ENCODE results near the gene LRRC8C.

The LRRC8C gene

GRCh38 chr1:89690595-89690994 is 57.7 kb downstream of the LRRC8C start:
- no peaks in the 10 kb centered on the region for H3K79me1 ChIP-seq (ENCODE audit: low read length)
- no peak overlapping the region for H3K23ac ChIP-seq (ENCODE audit: low read length)
- H3K79me2 ChIP-seq (ENCODE audit: control insufficient read depth, insufficient read depth, low read length): no peaks in the 10 kb centered on the region
- no peak overlapping the region for H2BK5ac ChIP-seq (ENCODE audit: low read length)
- no peak overlapping the region for H3K4me2 ChIP-seq (ENCODE audit: low read length)
- no peak overlapping the region for H3K18ac ChIP-seq (ENCODE audit: low read length)
- no peak overlapping the region for H2BK15ac ChIP-seq (replicated peaks; ENCODE audit: low read depth)
- H4K5ac ChIP-seq (ENCODE audit: low read length): no peak overlapping the region
- H3K27me3 ChIP-seq (ENCODE audit: insufficient read depth, low read length, poor library complexity): no peaks in the 10 kb centered on the region
- H3K4ac ChIP-seq (ENCODE audit: low read depth, low read length): no peak overlapping the region
- H3K56ac ChIP-seq (ENCODE audit: low read length): no peak overlapping the region
- H4K8ac ChIP-seq (ENCODE audit: low read depth, low read length): no peak overlapping the region
- H2BK120ac ChIP-seq (ENCODE audit: low read depth, low read length): no peak overlapping the region
- H3K4me3 ChIP-seq (ENCODE audit: low read length): no peak overlapping the region
- WGBS (ENCODE audit: extremely low coverage, insufficient coverage, low lambda C conversion rate): no CpG with 5 or more reads among the region's 4 CpGs
- no peak overlapping the region for H3K27ac ChIP-seq (ENCODE audit: low read depth, low read length)
- DNase-seq: no peak
- no peak overlapping the region for H3K9ac ChIP-seq (ENCODE audit: low read length)
- H2AK5ac ChIP-seq (ENCODE audit: low read length): no peak overlapping the region
- no peaks in the 10 kb centered on the region for H3K4me1 ChIP-seq (ENCODE audit: control insufficient read depth, low read depth, low read length)
- H3K36me3 ChIP-seq (ENCODE audit: control insufficient read depth, insufficient read depth, low read length): no peaks in the 10 kb centered on the region

- Histone ChIP-seq H2AK5ac (ENCODE audit: low read length) (no peak overlapping the region), H3K79me2 (ENCODE audit: control insufficient read depth, insufficient read depth, low read length) (no peaks in the 10 kb centered on the region), H3K36me3 (ENCODE audit: control insufficient read depth, insufficient read depth, low read length) (no peaks in the 10 kb centered on the region), H3K9ac (ENCODE audit: low read length) (no peak overlapping the region), H3K4me3 (ENCODE audit: low read length) (no peak overlapping the region), H3K4ac (ENCODE audit: low read depth, low read length) (no peak overlapping the region), H3K4me2 (ENCODE audit: low read length) (no peak overlapping the region), H2BK120ac (ENCODE audit: low read depth, low read length) (no peak overlapping the region), H4K8ac (ENCODE audit: low read depth, low read length) (no peak overlapping the region), H3K18ac (ENCODE audit: low read length) (no peak overlapping the region), H2BK15ac (replicated peaks; ENCODE audit: low read depth) (no peak overlapping the region), H3K4me1 (ENCODE audit: control insufficient read depth, low read depth, low read length) (no peaks in the 10 kb centered on the region), H3K23ac (ENCODE audit: low read length) (no peak overlapping the region), H2BK5ac (ENCODE audit: low read length) (no peak overlapping the region), H3K27me3 (ENCODE audit: insufficient read depth, low read length, poor library complexity) (no peaks in the 10 kb centered on the region), H3K79me1 (ENCODE audit: low read length) (no peaks in the 10 kb centered on the region), H3K27ac (ENCODE audit: low read depth, low read length) (no peak overlapping the region), H3K56ac (ENCODE audit: low read length) (no peak overlapping the region), H4K5ac (ENCODE audit: low read length) (no peak overlapping the region)
- WGBS (ENCODE audit: extremely low coverage, insufficient coverage, low lambda C conversion rate): no CpG with 5 or more reads among the region's 4 CpGs
- DNase-seq: no peak
Measured at GRCh38 chr1:89692601-89693521, 59.9 kb downstream of the LRRC8C start.

- no peaks in the 10 kb centered on the region for H3K36me3 ChIP-seq (ENCODE audit: control insufficient read depth, insufficient read depth, low read length)
- no peak overlapping the region for H3K4ac ChIP-seq (ENCODE audit: low read depth, low read length)
- no peak overlapping the region for H3K4me2 ChIP-seq (ENCODE audit: low read length)
- H3K27me3 ChIP-seq (ENCODE audit: insufficient read depth, low read length, poor library complexity): no peaks in the 10 kb centered on the region
- H4K8ac ChIP-seq (ENCODE audit: low read depth, low read length): no peak overlapping the region
- H3K27ac ChIP-seq (ENCODE audit: low read depth, low read length): no peak overlapping the region
- no peaks in the 10 kb centered on the region for H3K79me2 ChIP-seq (ENCODE audit: control insufficient read depth, insufficient read depth, low read length)
- no peak overlapping the region for H3K18ac ChIP-seq (ENCODE audit: low read length)
- H4K5ac ChIP-seq (ENCODE audit: low read length): no peak overlapping the region
- no peak overlapping the region for H3K9ac ChIP-seq (ENCODE audit: low read length)
- H3K56ac ChIP-seq (ENCODE audit: low read length): no peak overlapping the region
- DNase-seq: no peak
- no peak overlapping the region for H3K23ac ChIP-seq (ENCODE audit: low read length)
- H2AK5ac ChIP-seq (ENCODE audit: low read length): no peak overlapping the region
- no peak overlapping the region for H2BK5ac ChIP-seq (ENCODE audit: low read length)
- no peaks in the 10 kb centered on the region for H3K79me1 ChIP-seq (ENCODE audit: low read length)
- no peaks in the 10 kb centered on the region for H3K4me1 ChIP-seq (ENCODE audit: control insufficient read depth, low read depth, low read length)
- H2BK15ac ChIP-seq (replicated peaks; ENCODE audit: low read depth): no peak overlapping the region
- H3K4me3 ChIP-seq (ENCODE audit: low read length): no peak overlapping the region
- H2BK120ac ChIP-seq (ENCODE audit: low read depth, low read length): no peak overlapping the region
Measured at GRCh38 chr1:89695847-89696246, 62.9 kb downstream of the LRRC8C start.

GRCh38 chr1:89697383-89697782 is 64.5 kb downstream of the LRRC8C start:
- Histone ChIP-seq H2BK5ac (ENCODE audit: low read length) (no peak overlapping the region), H2AK5ac (ENCODE audit: low read length) (no peak overlapping the region), H3K27me3 (ENCODE audit: insufficient read depth, low read length, poor library complexity) (no peaks in the 10 kb centered on the region), H4K8ac (ENCODE audit: low read depth, low read length) (no peak overlapping the region), H3K27ac (ENCODE audit: low read depth, low read length) (no peak overlapping the region), H3K4me2 (ENCODE audit: low read length) (no peak overlapping the region), H2BK120ac (ENCODE audit: low read depth, low read length) (no peak overlapping the region), H3K56ac (ENCODE audit: low read length) (no peak overlapping the region), H3K79me2 (ENCODE audit: control insufficient read depth, insufficient read depth, low read length) (no peaks in the 10 kb centered on the region), H3K4me1 (ENCODE audit: control insufficient read depth, low read depth, low read length) (no peaks in the 10 kb centered on the region), H3K79me1 (ENCODE audit: low read length) (no peaks in the 10 kb centered on the region), H3K4me3 (ENCODE audit: low read length) (no peak overlapping the region), H2BK15ac (replicated peaks; ENCODE audit: low read depth) (no peak overlapping the region), H4K5ac (ENCODE audit: low read length) (no peak overlapping the region), H3K4ac (ENCODE audit: low read depth, low read length) (no peak overlapping the region), H3K36me3 (ENCODE audit: control insufficient read depth, insufficient read depth, low read length) (no peaks in the 10 kb centered on the region), H3K23ac (ENCODE audit: low read length) (no peak overlapping the region), H3K9ac (ENCODE audit: low read length) (no peak overlapping the region), H3K18ac (ENCODE audit: low read length) (no peak overlapping the region)
- no CpG with 5 or more reads among the region's 1 CpG for WGBS (ENCODE audit: extremely low coverage, insufficient coverage, low lambda C conversion rate)
- DNase-seq: no peak

GRCh38 chr1:89698020-89698560 is 65.2 kb downstream of the LRRC8C start:
- Histone ChIP-seq H3K4ac (ENCODE audit: low read depth, low read length) (no peak overlapping the region), H3K23ac (ENCODE audit: low read length) (no peak overlapping the region), H3K9ac (ENCODE audit: low read length) (no peak overlapping the region), H3K4me3 (ENCODE audit: low read length) (no peak overlapping the region), H3K79me2 (ENCODE audit: control insufficient read depth, insufficient read depth, low read length) (no peaks in the 10 kb centered on the region), H2AK5ac (ENCODE audit: low read length) (no peak overlapping the region), H3K18ac (ENCODE audit: low read length) (no peak overlapping the region), H4K5ac (ENCODE audit: low read length) (no peak overlapping the region), H3K27ac (ENCODE audit: low read depth, low read length) (no peak overlapping the region), H3K27me3 (ENCODE audit: insufficient read depth, low read length, poor library complexity) (no peaks in the 10 kb centered on the region), H3K4me2 (ENCODE audit: low read length) (no peak overlapping the region), H2BK120ac (ENCODE audit: low read depth, low read length) (no peak overlapping the region), H3K56ac (ENCODE audit: low read length) (no peak overlapping the region), H3K36me3 (ENCODE audit: control insufficient read depth, insufficient read depth, low read length) (no peaks in the 10 kb centered on the region), H3K4me1 (ENCODE audit: control insufficient read depth, low read depth, low read length) (no peaks in the 10 kb centered on the region), H2BK15ac (replicated peaks; ENCODE audit: low read depth) (no peak overlapping the region), H3K79me1 (ENCODE audit: low read length) (no peaks in the 10 kb centered on the region), H4K8ac (ENCODE audit: low read depth, low read length) (no peak overlapping the region), H2BK5ac (ENCODE audit: low read length) (no peak overlapping the region)
- DNase-seq: no peak
- no CpG with 5 or more reads among the region's 3 CpGs for WGBS (ENCODE audit: extremely low coverage, insufficient coverage, low lambda C conversion rate)
